Colon (tissue), 2 donors: ENCODE data around the gene KCNH6.

ENCODE experiments used
- FAIRE-seq: peaks from 2 replicates; lab custom pipeline; 2012; peaks lifted over from hg19 to GRCh38; lab: Jason Lieb, UNC
- donor health status: control.
- donor health status: control.

The KCNH6 gene

GRCh38 chr17:63557416-63557815, 34.3 kb downstream of the KCNH6 start:
- FAIRE-seq, result no peak

GRCh38 chr17:63558441-63558840, 35.3 kb downstream of the KCNH6 start:
- no peak for FAIRE-seq

- no peak for FAIRE-seq
Measured at GRCh38 chr17:63561819-63562218, 38.7 kb downstream of the KCNH6 start.

DNA sequence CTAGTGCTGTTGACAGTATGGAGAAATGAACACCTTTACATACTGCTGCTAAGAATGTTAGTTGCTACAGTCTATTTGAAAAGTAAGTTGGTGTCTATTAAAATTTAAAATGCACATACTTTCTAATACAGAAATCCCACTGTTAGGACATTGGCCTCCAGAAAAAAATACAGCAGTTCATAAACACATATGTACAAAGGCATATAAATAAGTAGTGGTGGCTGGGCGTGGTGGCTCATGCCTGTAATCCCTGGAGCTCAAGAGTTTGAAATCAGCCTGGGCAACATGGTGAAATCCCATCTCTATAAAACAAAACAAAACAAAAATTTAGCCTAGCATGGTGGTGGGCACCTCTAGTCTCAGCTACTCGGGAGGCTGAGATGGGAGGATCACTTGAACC, 40.2 kb downstream of the KCNH6 start:
- FAIRE-seq, result no peak

DNA sequence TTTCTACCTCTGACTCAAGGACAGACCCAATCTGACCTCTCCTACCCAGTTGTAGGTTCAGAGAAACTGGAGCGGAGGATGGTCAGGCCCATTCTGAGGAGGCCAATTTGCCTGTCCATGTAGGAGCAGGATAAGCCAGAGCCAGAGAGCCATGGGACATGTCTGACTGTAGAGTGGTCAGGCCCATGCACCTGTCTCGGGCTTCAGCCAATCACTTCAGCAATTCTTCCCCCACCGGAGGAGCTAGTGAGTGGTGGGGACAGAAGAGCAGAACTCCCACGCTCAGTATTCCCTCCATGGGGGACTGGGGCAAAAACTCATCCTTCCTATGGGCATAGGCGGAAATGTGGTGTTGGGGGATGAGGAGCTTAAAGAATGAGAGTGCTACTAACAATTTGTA, 41.4 kb downstream of the KCNH6 start:
- FAIRE-seq, result no peak

GRCh38 chr17:63567229-63567628, 44.1 kb downstream of the KCNH6 start:
- no peak for FAIRE-seq

DNA sequence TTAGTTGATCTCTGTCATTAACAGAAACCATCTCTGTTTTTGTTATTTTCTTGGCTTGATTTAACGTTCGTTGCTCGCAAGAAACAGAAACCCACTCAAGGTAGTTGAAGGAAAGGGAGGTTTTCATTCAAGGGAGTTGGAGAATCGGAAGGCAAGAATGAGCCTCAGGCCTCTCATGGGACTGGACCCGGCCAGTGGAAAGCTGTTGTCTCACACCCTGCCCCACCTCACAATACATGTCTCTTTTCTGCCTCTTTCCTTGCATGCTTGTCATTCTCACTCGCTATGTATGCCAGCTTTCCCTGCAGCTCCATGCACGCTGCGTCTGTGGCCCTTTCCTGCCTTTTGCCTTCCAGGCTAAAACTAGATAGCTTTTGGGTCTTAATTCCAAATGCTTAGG, 45.4 kb downstream of the KCNH6 start:
- FAIRE-seq, result no peak

GRCh38 chr17:63571632-63572310, 48.6 kb downstream of the KCNH6 start:
- FAIRE-seq, result no peak

GRCh38 chr17:63573634-63574033, 50.5 kb downstream of the KCNH6 start:
- no peak for FAIRE-seq

GRCh38 chr17:63578027-63578768, 55.0 kb downstream of the KCNH6 start:
- FAIRE-seq, result no peak

DNA sequence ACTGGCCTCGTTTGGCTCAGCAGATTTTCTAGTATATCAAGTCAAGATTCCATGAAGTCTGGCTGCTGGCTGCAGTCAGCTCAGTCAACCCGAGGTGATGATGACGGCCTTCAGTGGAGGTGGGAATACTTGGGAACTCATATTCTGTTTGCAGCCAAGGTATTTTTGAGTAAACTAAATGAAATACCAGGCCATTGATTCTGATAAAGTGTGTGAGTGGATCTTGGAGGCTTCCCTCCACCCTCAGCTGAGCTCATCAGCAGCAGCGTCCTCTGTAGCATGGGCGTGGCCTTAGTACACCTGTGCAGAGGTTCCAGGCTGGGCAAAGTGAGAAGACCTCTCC, 55.6 kb downstream of the KCNH6 start:
- no peak for FAIRE-seq

- no peak for FAIRE-seq
Measured at GRCh38 chr17:63579633-63580032, 56.5 kb downstream of the KCNH6 start.

- FAIRE-seq, result no peak
Measured at GRCh38 chr17:63587770-63588169, 64.6 kb downstream of the KCNH6 start.

- no peak for FAIRE-seq
Measured at GRCh38 chr17:63588797-63589196, 65.6 kb downstream of the KCNH6 start.

DNA sequence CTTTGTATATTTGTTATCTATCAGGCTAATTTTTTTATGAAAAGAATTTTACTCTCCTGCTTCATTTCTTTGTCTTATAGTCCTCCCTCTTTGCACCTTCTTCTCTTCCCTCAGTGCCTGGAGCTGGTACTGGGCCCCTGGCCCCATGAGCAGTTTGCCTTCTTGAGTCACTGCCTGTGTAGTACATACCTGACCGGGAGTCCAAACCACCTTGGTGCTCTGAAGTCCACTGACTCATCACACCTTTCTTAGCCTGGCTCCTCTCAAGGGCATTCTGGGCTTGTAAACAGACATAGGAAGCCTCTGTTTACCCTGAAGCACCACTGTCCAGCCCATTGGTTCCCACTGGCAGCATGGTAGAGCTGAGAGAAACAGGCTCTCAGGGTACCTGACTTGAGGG, 66.5 kb downstream of the KCNH6 start:
- no peak for FAIRE-seq

DNA sequence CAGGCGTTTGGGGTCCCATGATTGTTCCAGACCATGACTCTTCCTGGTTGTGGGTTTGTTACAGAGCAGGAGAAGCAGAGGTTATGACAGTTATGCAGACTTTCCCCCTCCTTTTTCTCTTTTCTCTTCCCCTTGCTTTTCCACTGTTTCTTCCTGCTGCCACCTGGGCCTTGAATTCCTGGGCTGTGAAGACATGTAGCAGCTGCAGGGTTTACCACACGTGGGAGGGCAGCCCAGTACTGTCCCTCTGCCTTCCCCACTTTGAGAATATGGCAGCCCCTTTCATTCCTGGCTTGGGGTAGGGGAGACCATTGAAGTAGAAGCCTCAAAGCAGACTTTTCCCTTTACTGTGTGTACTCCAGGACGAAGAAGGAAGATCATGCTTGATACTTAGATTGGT, 69.6 kb downstream of the KCNH6 start:
- FAIRE-seq, result no peak

GRCh38 chr17:63595132-63595531, 72.0 kb downstream of the KCNH6 start:
- no peak for FAIRE-seq
